HEK293 (cell line): ENCODE measurements around the gene HIPK2.

Experiments used
- CTCF ChIA-PET: fragments of 350-600 bp; formaldehyde crosslinking; extraction: SDS; loops from one replicate; lab custom pipeline; 2021; ENCODE audit warnings: antibody characterized with exemption; lab: Yijun Ruan, JAX
- POLR2A ChIA-PET: fragments of 300-600 bp; formaldehyde crosslinking; extraction: SDS; loops from one replicate; lab custom pipeline; 2020; ENCODE audit warnings: antibody characterized with exemption, inconsistent platforms; lab: Yijun Ruan, JAX
- H3K27ac ChIP-seq: fragments of 200-500 bp; sonication (Bioruptor generic); 2 replicates; pipeline ENCODE4 v1.5.1; 2014; ENCODE audit warnings: low read depth, low read length, control low read depth, inconsistent platforms; ENCODE audit errors: extremely low read depth
- H3K36me3 ChIP-seq, 2 experiments: fragments of 200-500 bp in 1 of 2; sonication (Bioruptor generic) in 1 of 2; 1 replicate in 1 of 2; 2 replicates in 1 of 2; pipeline ENCODE4 v1.5.1; 2014 to 2017; ENCODE audit warnings: inconsistent platforms in 2 of 2, low read length in 2 of 2; ENCODE audit not compliant: control insufficient read depth in 2 of 2, insufficient read depth in 1 of 2
- H3K4me1 ChIP-seq: fragments of 200-500 bp; sonication (Bioruptor generic); 2 replicates; pipeline ENCODE4 v1.5.1; 2014; ENCODE audit warnings: mild to moderate bottlenecking, low read length, inconsistent platforms; ENCODE audit not compliant: control insufficient read depth, insufficient read depth
- H3K4me3 ChIP-seq: 2 replicates; pipeline ENCODE4 v1.5.1; 2011; ENCODE audit warnings: low read depth, mild to moderate bottlenecking, control low read depth, low read length, moderate library complexity
- H3K9me3 ChIP-seq: fragments of 200-500 bp; sonication (Bioruptor generic); 2 replicates; pipeline ENCODE4 v1.5.1; 2014; ENCODE audit warnings: low read depth, low read length, inconsistent platforms; ENCODE audit not compliant: control insufficient read depth, insufficient read depth
- GLI2 ChIP-seq: fragments of 450-650 bp; formaldehyde crosslinking; IDR thresholded peaks from 2 replicates; pipeline ENCODE4; 2017; ENCODE audit warnings: missing biosample characterization, missing genetic modification characterization, low read depth, borderline replicate concordance
- GLIS1 ChIP-seq: fragments of 450-650 bp; formaldehyde crosslinking; IDR thresholded peaks from 2 replicates; pipeline ENCODE4 v1.5.1; 2016; ENCODE audit warnings: missing biosample characterization, missing genetic modification characterization
- KLF1 ChIP-seq: fragments of 450-650 bp; formaldehyde crosslinking; IDR thresholded peaks from 2 replicates; pipeline ENCODE4 v1.5.1; 2016; ENCODE audit warnings: missing biosample characterization, missing genetic modification characterization
- KLF16 ChIP-seq: fragments of 450-650 bp; formaldehyde crosslinking; IDR thresholded peaks from 2 replicates; pipeline ENCODE4 v1.5.1; 2017; ENCODE audit warnings: missing biosample characterization, missing genetic modification characterization
- KLF17 ChIP-seq: fragments of 450-650 bp; formaldehyde crosslinking; IDR thresholded peaks from 2 replicates; pipeline ENCODE4 v1.5.1; 2016; ENCODE audit warnings: missing biosample characterization, missing genetic modification characterization
- KLF8 ChIP-seq: fragments of 450-650 bp; formaldehyde crosslinking; IDR thresholded peaks from 2 replicates; pipeline ENCODE4 v1.5.1; 2016; ENCODE audit warnings: missing biosample characterization, missing genetic modification characterization
- MZF1 ChIP-seq: fragments of 450-650 bp; formaldehyde crosslinking; IDR thresholded peaks from 2 replicates; pipeline ENCODE4 v1.5.1; 2017; ENCODE audit warnings: missing biosample characterization, missing genetic modification characterization, borderline replicate concordance
- SCRT1 ChIP-seq: fragments of 450-650 bp; formaldehyde crosslinking; IDR thresholded peaks from 2 replicates; pipeline ENCODE4 v1.5.1; 2016; ENCODE audit warnings: missing biosample characterization, missing genetic modification characterization, borderline replicate concordance
- YY1 ChIP-seq: fragments of 450-650 bp; formaldehyde crosslinking; IDR thresholded peaks from 2 replicates; pipeline ENCODE4 v1.5.1; 2018; ENCODE audit warnings: missing biosample characterization, missing genetic modification characterization
- ZBTB21 ChIP-seq: fragments of 450-650 bp; formaldehyde crosslinking; IDR thresholded peaks from 2 replicates; pipeline ENCODE4 v1.5.1; 2017; ENCODE audit warnings: missing biosample characterization, missing genetic modification characterization
- ZBTB7A ChIP-seq: fragments of 450-650 bp; formaldehyde crosslinking; IDR thresholded peaks from 2 replicates; pipeline ENCODE4 v1.5.1; 2016; ENCODE audit warnings: low read depth, missing biosample characterization, missing genetic modification characterization
- ZFHX2 ChIP-seq: fragments of 450-650 bp; formaldehyde crosslinking; conservative IDR thresholded peaks from 2 replicates; pipeline ENCODE4 v1.5.1; 2016; ENCODE audit warnings: missing biosample characterization, missing genetic modification characterization
- ZFP3 ChIP-seq: fragments of 450-650 bp; formaldehyde crosslinking; IDR thresholded peaks from 2 replicates; pipeline ENCODE4 v1.5.1; 2016; ENCODE audit warnings: low read depth, missing biosample characterization, missing genetic modification characterization
- ZFP69B ChIP-seq: fragments of 450-650 bp; formaldehyde crosslinking; IDR thresholded peaks from 2 replicates; pipeline ENCODE4 v1.5.1; 2016; ENCODE audit warnings: missing biosample characterization, missing genetic modification characterization
- ZNF138 ChIP-seq: fragments of 450-650 bp; formaldehyde crosslinking; IDR thresholded peaks from 2 replicates; pipeline ENCODE4 v1.5.1; 2016; ENCODE audit warnings: missing biosample characterization, missing genetic modification characterization, borderline replicate concordance
- ZNF155 ChIP-seq: fragments of 450-650 bp; formaldehyde crosslinking; IDR thresholded peaks from 2 replicates; pipeline ENCODE4 v1.5.1; 2016; ENCODE audit warnings: missing biosample characterization, missing genetic modification characterization
- ZNF302 ChIP-seq: fragments of 450-650 bp; formaldehyde crosslinking; IDR thresholded peaks from 2 replicates; pipeline ENCODE4 v1.5.1; 2016; ENCODE audit warnings: missing biosample characterization, missing genetic modification characterization, low read depth
- ZNF341 ChIP-seq: fragments of 450-650 bp; formaldehyde crosslinking; IDR thresholded peaks from 2 replicates; pipeline ENCODE4; 2016; ENCODE audit warnings: low read depth, missing biosample characterization, missing genetic modification characterization
- ZNF37A ChIP-seq: fragments of 450-650 bp; IDR thresholded peaks from 2 replicates; pipeline ENCODE4 v1.5.1; 2018; ENCODE audit warnings: missing biosample characterization, missing genetic modification characterization
- ZNF391 ChIP-seq: fragments of 450-650 bp; formaldehyde crosslinking; IDR thresholded peaks from 2 replicates; pipeline ENCODE4 v1.5.1; 2016; ENCODE audit warnings: low read depth, missing biosample characterization, missing genetic modification characterization, borderline replicate concordance
- ZNF394 ChIP-seq: fragments of 450-650 bp; formaldehyde crosslinking; IDR thresholded peaks from 2 replicates; pipeline ENCODE4 v1.5.1; 2016; ENCODE audit warnings: missing biosample characterization, missing genetic modification characterization, mild to moderate bottlenecking, moderate library complexity, borderline replicate concordance
- ZNF416 ChIP-seq: fragments of 450-650 bp; formaldehyde crosslinking; IDR thresholded peaks from 2 replicates; pipeline ENCODE4 v1.5.1; 2016; ENCODE audit warnings: missing biosample characterization, missing genetic modification characterization
- ZNF610 ChIP-seq: fragments of 450-650 bp; formaldehyde crosslinking; IDR thresholded peaks from 2 replicates; pipeline ENCODE4 v1.5.1; 2016; ENCODE audit warnings: missing biosample characterization, missing genetic modification characterization, borderline replicate concordance
- ZNF658 ChIP-seq: fragments of 450-650 bp; formaldehyde crosslinking; IDR thresholded peaks from 2 replicates; pipeline ENCODE4; 2016; ENCODE audit warnings: missing biosample characterization, missing genetic modification characterization
- ZNF792 ChIP-seq: fragments of 450-650 bp; formaldehyde crosslinking; IDR thresholded peaks from 2 replicates; pipeline ENCODE4 v1.5.1; 2016; ENCODE audit warnings: missing biosample characterization, missing genetic modification characterization
- ZSCAN23 ChIP-seq: fragments of 450-650 bp; formaldehyde crosslinking; IDR thresholded peaks from 2 replicates; pipeline ENCODE4 v1.5.1; 2016; ENCODE audit warnings: missing biosample characterization, missing genetic modification characterization
- TF ChIP-seq, protein P1 (sequence below): fragments of 450-650 bp; formaldehyde crosslinking; IDR thresholded peaks from 2 replicates; pipeline ENCODE4 v1.5.1; 2017; ENCODE audit warnings: missing biosample characterization, missing genetic modification characterization
- TF ChIP-seq, protein P2 (sequence below): fragments of 450-650 bp; formaldehyde crosslinking; conservative IDR thresholded peaks from 2 replicates; pipeline ENCODE4 v1.5.1; 2016; ENCODE audit warnings: low read depth, missing biosample characterization, missing genetic modification characterization

The HIPK2 gene

DNA sequence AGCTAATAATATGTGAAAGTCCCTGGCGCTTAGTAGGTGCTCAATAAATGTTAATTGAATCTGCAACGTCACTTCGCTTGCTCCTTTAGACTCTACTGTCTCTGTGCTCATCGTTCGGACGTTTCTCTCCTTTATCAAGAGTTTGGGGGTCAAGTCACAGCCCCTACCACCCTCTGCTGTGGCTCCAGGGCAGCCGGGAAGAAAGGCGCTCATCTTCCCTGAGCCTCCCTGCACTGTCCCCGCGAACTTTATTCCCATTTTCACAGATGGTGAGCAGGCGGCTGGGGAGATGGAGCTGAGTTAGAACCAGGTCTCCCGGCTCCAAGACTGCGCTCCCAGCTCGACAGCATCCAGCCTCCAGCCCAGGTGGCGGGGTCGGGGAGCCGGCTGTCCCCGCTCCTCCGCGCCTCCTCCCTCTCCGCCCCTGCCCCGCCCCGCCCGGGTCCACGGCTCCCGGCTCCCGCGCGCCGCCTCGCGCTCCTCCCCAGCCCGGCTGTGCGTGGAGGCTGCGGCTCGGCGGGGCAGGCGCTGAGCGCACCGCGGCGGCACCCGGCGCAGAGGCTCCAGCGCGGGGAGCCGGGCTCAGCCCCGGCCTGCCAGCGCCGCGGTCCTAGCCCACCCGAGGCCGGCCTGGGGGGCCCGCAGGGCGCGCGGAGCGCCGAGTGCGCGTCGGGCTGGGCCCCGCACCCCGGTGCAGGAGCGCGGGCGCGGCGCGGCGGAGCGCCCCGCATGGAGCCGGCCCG, 254.4 kb downstream of the HIPK2 start, which contains the start of gene CLEC2L (continued):
- TF ChIP-seq, protein P1, sequence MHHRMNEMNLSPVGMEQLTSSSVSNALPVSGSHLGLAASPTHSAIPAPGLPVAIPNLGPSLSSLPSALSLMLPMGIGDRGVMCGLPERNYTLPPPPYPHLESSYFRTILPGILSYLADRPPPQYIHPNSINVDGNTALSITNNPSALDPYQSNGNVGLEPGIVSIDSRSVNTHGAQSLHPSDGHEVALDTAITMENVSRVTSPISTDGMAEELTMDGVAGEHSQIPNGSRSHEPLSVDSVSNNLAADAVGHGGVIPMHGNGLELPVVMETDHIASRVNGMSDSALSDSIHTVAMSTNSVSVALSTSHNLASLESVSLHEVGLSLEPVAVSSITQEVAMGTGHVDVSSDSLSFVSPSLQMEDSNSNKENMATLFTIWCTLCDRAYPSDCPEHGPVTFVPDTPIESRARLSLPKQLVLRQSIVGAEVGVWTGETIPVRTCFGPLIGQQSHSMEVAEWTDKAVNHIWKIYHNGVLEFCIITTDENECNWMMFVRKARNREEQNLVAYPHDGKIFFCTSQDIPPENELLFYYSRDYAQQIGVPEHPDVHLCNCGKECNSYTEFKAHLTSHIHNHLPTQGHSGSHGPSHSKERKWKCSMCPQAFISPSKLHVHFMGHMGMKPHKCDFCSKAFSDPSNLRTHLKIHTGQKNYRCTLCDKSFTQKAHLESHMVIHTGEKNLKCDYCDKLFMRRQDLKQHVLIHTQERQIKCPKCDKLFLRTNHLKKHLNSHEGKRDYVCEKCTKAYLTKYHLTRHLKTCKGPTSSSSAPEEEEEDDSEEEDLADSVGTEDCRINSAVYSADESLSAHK (tag by site-specific recombination) = no peak
- TF ChIP-seq YY1 (tag by site-specific recombination) = no peak
- TF ChIP-seq KLF16 (tag by site-specific recombination) = no peak
- no peak for TF ChIP-seq ZBTB7A (tag by site-specific recombination)
- TF ChIP-seq KLF1 (tag by site-specific recombination) = no peak
- TF ChIP-seq ZNF391 (tag by site-specific recombination) = no peak
- TF ChIP-seq ZNF37A = peak; percentile 82
- TF ChIP-seq ZBTB21 (tag by site-specific recombination) = no peak
- no peak for TF ChIP-seq ZNF394 (tag by site-specific recombination)
- TF ChIP-seq ZNF416 (tag by site-specific recombination) = no peak
- no peak for TF ChIP-seq ZFP69B (tag by site-specific recombination)
- no peak for TF ChIP-seq ZFHX2 (tag by site-specific recombination)
- no peak for TF ChIP-seq ZNF302 (tag by site-specific recombination)
- TF ChIP-seq ZFP3 (tag by site-specific recombination) = no peak
- TF ChIP-seq ZNF610 = no peak
- no peak for TF ChIP-seq SCRT1 (tag by site-specific recombination)
- peak; percentile 60 for TF ChIP-seq ZNF341
- TF ChIP-seq, protein P2, sequence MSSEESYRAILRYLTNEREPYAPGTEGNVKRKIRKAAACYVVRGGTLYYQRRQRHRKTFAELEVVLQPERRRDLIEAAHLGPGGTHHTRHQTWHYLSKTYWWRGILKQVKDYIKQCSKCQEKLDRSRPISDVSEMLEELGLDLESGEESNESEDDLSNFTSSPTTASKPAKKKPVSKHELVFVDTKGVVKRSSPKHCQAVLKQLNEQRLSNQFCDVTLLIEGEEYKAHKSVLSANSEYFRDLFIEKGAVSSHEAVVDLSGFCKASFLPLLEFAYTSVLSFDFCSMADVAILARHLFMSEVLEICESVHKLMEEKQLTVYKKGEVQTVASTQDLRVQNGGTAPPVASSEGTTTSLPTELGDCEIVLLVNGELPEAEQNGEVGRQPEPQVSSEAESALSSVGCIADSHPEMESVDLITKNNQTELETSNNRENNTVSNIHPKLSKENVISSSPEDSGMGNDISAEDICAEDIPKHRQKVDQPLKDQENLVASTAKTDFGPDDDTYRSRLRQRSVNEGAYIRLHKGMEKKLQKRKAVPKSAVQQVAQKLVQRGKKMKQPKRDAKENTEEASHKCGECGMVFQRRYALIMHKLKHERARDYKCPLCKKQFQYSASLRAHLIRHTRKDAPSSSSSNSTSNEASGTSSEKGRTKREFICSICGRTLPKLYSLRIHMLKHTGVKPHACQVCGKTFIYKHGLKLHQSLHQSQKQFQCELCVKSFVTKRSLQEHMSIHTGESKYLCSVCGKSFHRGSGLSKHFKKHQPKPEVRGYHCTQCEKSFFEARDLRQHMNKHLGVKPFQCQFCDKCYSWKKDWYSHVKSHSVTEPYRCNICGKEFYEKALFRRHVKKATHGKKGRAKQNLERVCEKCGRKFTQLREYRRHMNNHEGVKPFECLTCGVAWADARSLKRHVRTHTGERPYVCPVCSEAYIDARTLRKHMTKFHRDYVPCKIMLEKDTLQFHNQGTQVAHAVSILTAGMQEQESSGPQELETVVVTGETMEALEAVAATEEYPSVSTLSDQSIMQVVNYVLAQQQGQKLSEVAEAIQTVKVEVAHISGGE (tag by site-specific recombination) = no peak

GRCh38 chr7:139522830-139523198, 255.0 kb downstream of the HIPK2 start:
- ChIA-PET POLR2A (no interaction called here), CTCF (no interaction called here)
- Histone ChIP-seq H3K36me3 (no peaks in the 10 kb centered on the region), H3K4me3 (no peak overlapping the region), H3K4me1 (no peaks in the 10 kb centered on the region), H3K27ac (no peak overlapping the region), H3K9me3 (no peaks in the 10 kb centered on the region)
- TF ChIP-seq ZNF658 (tag by site-specific recombination) = no peak
- no peak for TF ChIP-seq ZNF792 (tag by site-specific recombination)
- TF ChIP-seq MZF1 (tag by site-specific recombination) = no peak
- no peak for TF ChIP-seq KLF17
- no peak for TF ChIP-seq GLI2 (tag by site-specific recombination)
- no peak for TF ChIP-seq ZNF155 (tag by site-specific recombination)
- no peak for TF ChIP-seq ZSCAN23 (tag by site-specific recombination)
- TF ChIP-seq ZNF138 = no peak
- TF ChIP-seq GLIS1 (tag by site-specific recombination) = no peak
- TF ChIP-seq KLF8 (tag by site-specific recombination) = no peak
